ENCODE measurements around the gene TBC1D22A. TPM values are rescaled to one million over a fixed set of nuclear protein-coding genes. Genes with fewer than 3 reads are reported as not detected.

The TBC1D22A gene
- polyA plus RNA-seq, 4 donors = 17.7 to 26.4 (median 21.0) TPM

DNA sequence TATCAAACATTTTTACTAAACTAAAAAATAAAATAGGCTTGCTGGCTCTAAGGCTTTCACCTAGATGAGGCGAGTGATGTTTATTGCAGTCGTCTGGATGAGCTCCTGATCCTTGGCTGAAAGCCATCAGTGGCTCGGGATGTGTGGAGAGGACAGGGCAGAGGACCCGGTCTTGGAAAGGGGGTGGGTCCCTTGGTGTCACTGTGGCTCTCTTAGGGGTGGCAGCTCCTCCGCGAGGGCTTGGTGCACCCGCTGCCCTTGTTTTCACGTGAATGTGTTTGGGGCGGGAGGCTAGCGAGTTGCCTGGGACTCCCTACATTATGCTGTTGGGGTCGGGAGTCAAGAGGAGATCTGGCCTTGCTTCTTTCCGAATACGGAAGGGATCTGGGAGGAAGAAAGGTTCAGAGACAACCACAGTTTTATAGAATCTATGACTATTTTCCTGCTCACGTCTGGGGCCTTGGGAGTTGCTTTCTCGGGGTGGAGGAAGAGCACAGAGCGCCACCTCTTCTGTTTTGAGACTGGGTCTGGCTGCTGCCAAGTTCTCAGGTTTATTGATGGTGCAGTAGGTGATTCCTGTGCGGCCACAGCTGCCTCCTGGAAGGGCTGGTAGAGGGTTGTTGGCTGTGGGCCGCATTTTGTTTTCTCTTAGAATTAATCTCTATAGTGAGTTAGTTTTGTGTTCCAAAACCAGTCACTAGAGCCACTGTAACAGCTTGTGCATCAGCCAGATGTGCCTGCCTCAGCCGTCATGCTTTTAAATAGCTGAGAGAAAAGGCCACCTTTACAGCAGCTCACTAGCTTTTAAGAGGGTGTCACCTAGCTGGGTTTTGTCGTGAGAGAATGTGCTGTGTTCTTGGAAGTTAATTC is 12.8 kb downstream of the TBC1D22A start:
- Histone ChIP-seq H3K4me1 (ENCODE audit: control insufficient read depth in 3 of 3, insufficient read depth in 2 of 3, low read depth in 1 of 3, low read length in 2 of 3) (peaks cover 0 to 33% (median 20%) of the 10 kb centered on the region in 3 donors), H3K36me3 (ENCODE audit: control insufficient read depth in 3 of 3, insufficient read depth in 2 of 3, low read depth in 1 of 3, low read length in 3 of 3) (peaks cover 0 to 31% (median 0%) of the 10 kb centered on the region in 3 donors), H3K27me3 (ENCODE audit: control insufficient read depth in 3 of 3, insufficient read depth in 3 of 3, low read length in 3 of 3) (no peaks in the 10 kb centered on the region), H3K4me3 (ENCODE audit: low read depth in 1 of 3, low read length in 3 of 3) (no peak overlapping the region), H3K27ac (ENCODE audit: low read depth in 1 of 3, low read length in 2 of 3) (peak overlapping the region; percentile 24 to 89 (median 73)), H3K9me3 (ENCODE audit: control insufficient read depth in 2 of 2, insufficient read depth in 1 of 2, low read depth in 1 of 2, low read length in 1 of 2) (no peaks in the 10 kb centered on the region)
- peak in 1 of 2 donors; percentile 30 for DNase-seq
- no peak for FAIRE-seq
- 66 to 68% (median 67%) methylated on average over 20 of the region's 20 CpGs for WGBS, 3 donors

DNA sequence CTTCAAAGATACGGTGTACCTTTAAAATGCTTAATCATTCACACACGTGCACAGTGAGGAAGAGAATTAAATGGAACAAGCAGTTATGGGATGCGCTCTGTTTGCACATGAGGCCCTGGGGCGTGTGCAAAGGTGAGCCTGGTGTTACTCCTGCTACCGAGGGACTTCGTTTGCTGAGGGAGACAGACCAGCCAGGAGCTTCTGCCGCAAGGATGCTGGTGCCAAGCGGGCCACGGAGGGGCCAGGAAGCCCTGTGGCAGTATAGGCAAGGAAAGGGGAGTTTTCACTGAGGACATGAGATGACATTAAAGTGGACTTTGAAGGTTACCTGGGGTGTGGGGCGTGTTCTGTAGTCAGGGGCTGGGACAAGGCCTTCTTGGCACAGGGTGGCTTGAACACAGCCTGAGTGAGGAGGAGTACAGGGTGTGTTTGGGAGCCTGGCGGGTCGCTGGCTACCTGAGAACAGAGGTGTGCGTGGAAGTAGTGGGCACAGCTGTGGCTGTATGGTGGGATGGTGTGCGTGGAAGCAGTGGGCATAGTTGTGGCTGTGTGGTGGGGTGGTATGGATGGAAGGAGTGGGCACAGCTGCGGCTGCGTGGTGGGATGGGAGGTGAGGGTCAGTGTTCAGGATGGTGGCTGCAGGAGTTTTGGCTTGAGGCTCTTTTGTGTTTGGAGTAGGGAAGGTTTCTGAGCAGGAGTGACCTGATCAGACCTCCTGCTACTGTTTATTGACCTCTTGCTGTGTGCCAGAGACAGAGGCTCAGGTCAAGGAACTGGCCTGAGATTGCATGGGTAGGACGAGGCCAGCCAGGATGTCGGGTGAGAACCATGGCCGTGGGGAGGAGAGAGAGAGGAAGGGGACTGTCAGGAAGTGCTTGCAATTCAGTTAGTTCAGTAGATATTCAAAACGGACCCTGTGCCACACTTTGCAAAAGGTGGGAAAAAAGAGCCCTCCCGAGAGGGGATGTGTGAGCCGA is 13.7 kb downstream of the TBC1D22A start:
- FAIRE-seq = no peak

DNA sequence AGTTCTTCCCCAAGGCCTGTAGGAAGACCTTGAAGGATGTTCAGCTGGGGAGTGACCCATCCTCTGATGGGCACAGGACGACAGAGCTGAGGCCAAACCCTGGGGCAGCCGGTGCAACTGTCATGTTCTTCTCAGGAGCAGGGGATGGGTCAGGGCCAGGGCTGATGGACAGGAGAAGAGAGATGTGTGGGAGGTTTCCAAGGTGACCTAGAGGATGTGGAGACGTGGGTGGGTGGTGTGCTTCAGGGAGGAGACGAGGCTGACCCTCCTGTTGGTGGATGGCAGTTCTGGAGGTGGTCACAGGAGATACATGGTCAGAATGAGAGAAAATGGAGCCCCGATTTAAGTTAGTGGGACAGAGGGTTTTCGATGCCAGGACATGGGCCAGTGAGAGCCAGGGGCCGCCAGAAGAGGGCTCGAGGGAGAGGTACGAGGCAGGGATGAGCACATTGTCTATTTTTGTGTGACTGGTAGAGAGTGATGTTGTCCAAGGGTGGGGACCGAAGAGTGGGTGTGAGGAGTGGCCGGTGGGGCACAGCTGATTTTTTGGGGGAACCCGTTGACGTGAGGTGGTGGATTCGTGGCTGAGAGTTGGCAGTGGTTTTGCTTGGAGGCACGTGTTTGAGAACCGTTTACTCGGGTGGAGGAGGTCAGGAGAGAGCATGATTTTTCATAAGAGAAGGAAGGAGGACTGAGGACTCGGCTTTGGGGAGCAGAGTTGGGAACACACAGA is 14.6 kb downstream of the TBC1D22A start:
- H3K4me1 ChIP-seq (ENCODE audit: control insufficient read depth in 3 of 3, insufficient read depth in 2 of 3, low read depth in 1 of 3, low read length in 2 of 3) = peaks cover 0 to 33% (median 20%) of the 10 kb centered on the region in 3 donors
- 69 to 82% (median 72%) methylated on average over 18 of the region's 18 CpGs for WGBS, 3 donors
- no peaks in the 10 kb centered on the region for H3K9me3 ChIP-seq (ENCODE audit: control insufficient read depth in 2 of 2, insufficient read depth in 1 of 2, low read depth in 1 of 2, low read length in 1 of 2)
- H3K4me3 ChIP-seq (ENCODE audit: low read depth in 1 of 3, low read length in 3 of 3) = no peak overlapping the region
- no peak for DNase-seq
- no peaks in the 10 kb centered on the region for H3K27me3 ChIP-seq (ENCODE audit: control insufficient read depth in 3 of 3, insufficient read depth in 3 of 3, low read length in 3 of 3)
- H3K36me3 ChIP-seq (ENCODE audit: control insufficient read depth in 3 of 3, insufficient read depth in 2 of 3, low read depth in 1 of 3, low read length in 3 of 3) = peaks cover 0 to 32% (median 0%) of the 10 kb centered on the region in 3 donors
- peak overlapping the region in 1 of 3 donors; percentile 52 for H3K27ac ChIP-seq (ENCODE audit: low read depth in 1 of 3, low read length in 2 of 3)
- FAIRE-seq = no peak

More for the DNA sequence above, 13.7 kb downstream of the TBC1D22A start:
- peaks cover 0 to 29% (median 0%) of the 10 kb centered on the region in 3 donors for H3K36me3 ChIP-seq (ENCODE audit: control insufficient read depth in 3 of 3, insufficient read depth in 2 of 3, low read depth in 1 of 3, low read length in 3 of 3)
- H3K27ac ChIP-seq (ENCODE audit: low read depth in 1 of 3, low read length in 2 of 3) = peak overlapping the region in 2 of 3 donors; percentile 73 to 89
- no peaks in the 10 kb centered on the region for H3K27me3 ChIP-seq (ENCODE audit: control insufficient read depth in 3 of 3, insufficient read depth in 3 of 3, low read length in 3 of 3)
- 72 to 75% (median 74%) methylated on average over 22 of the region's 22 CpGs for WGBS, 3 donors
- DNase-seq = peak; percentile 19 to 70
- H3K9me3 ChIP-seq (ENCODE audit: control insufficient read depth in 2 of 2, insufficient read depth in 1 of 2, low read depth in 1 of 2, low read length in 1 of 2) = no peaks in the 10 kb centered on the region
- H3K4me1 ChIP-seq (ENCODE audit: control insufficient read depth in 3 of 3, insufficient read depth in 2 of 3, low read depth in 1 of 3, low read length in 2 of 3) = peaks cover 0 to 33% (median 20%) of the 10 kb centered on the region in 3 donors
- no peak overlapping the region for H3K4me3 ChIP-seq (ENCODE audit: low read depth in 1 of 3, low read length in 3 of 3)

DNA sequence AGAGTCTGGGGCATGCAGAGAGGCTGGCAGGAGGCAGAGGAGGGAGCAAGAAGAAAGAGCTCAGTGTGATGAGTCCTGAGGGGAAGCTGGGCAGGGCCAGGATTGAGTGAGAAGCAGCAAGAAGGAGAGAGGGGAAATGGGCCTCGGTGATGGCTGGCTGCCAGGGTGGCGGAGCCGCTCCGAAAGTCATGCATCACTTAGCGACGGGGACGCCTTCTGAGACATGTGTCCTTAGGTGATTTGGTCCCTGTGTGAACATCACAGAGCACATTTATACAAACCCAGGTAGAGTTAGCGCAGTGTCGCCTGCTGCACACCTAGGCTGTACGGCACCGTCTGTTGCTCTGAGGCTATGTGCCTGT is 15.1 kb downstream of the TBC1D22A start:
- no peak for FAIRE-seq
- WGBS, 3 donors = 71 to 90% (median 87%) methylated on average over 11 of the region's 11 CpGs
- H3K4me1 ChIP-seq (ENCODE audit: control insufficient read depth in 3 of 3, insufficient read depth in 2 of 3, low read depth in 1 of 3, low read length in 2 of 3) = peaks cover 0 to 33% (median 20%) of the 10 kb centered on the region in 3 donors

DNA sequence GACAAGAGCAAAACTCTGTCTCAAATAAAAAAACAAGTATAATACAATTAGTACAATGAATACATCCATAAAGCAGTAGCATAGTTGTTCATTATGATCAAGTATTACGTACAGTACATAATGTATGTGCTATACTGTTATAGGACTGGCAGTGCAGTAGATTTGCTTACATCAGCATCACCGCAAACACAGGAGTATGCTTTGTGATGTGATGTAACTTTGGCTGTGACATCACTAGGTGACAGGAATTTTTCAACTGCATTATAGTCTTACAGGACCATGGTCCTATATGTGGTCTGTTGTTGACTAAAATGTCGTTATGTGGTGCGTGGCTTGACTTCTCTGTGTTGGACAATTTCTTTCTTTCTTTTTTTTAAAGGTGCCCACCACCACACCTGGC is 16.6 kb downstream of the TBC1D22A start:
- Histone ChIP-seq H3K9me3 (ENCODE audit: control insufficient read depth in 2 of 2, insufficient read depth in 1 of 2, low read depth in 1 of 2, low read length in 1 of 2) (no peaks in the 10 kb centered on the region), H3K27me3 (ENCODE audit: control insufficient read depth in 3 of 3, insufficient read depth in 3 of 3, low read length in 3 of 3) (no peaks in the 10 kb centered on the region), H3K27ac (ENCODE audit: low read depth in 1 of 3, low read length in 2 of 3) (no peak overlapping the region), H3K4me3 (ENCODE audit: low read depth in 1 of 3, low read length in 3 of 3) (no peak overlapping the region), H3K4me1 (ENCODE audit: control insufficient read depth in 3 of 3, insufficient read depth in 2 of 3, low read depth in 1 of 3, low read length in 2 of 3) (peaks cover 0 to 24% (median 19%) of the 10 kb centered on the region in 3 donors), H3K36me3 (ENCODE audit: control insufficient read depth in 3 of 3, insufficient read depth in 2 of 3, low read depth in 1 of 3, low read length in 3 of 3) (peaks cover 0 to 27% (median 0%) of the 10 kb centered on the region in 3 donors)
- 97 to 100% (median 97%) methylated on average over 4 of the region's 4 CpGs for WGBS, 3 donors
- no peak for FAIRE-seq
- DNase-seq = no peak

More for the DNA sequence above, 15.1 kb downstream of the TBC1D22A start:
- peaks cover 0 to 34% (median 0%) of the 10 kb centered on the region in 3 donors for H3K36me3 ChIP-seq (ENCODE audit: control insufficient read depth in 3 of 3, insufficient read depth in 2 of 3, low read depth in 1 of 3, low read length in 3 of 3)
- H3K27me3 ChIP-seq (ENCODE audit: control insufficient read depth in 3 of 3, insufficient read depth in 3 of 3, low read length in 3 of 3) = no peaks in the 10 kb centered on the region
- no peak overlapping the region for H3K4me3 ChIP-seq (ENCODE audit: low read depth in 1 of 3, low read length in 3 of 3)
- no peak for DNase-seq
- peak overlapping the region in 1 of 3 donors; percentile 5 for H3K27ac ChIP-seq (ENCODE audit: low read depth in 1 of 3, low read length in 2 of 3)
- H3K9me3 ChIP-seq (ENCODE audit: control insufficient read depth in 2 of 2, insufficient read depth in 1 of 2, low read depth in 1 of 2, low read length in 1 of 2) = no peaks in the 10 kb centered on the region

DNA sequence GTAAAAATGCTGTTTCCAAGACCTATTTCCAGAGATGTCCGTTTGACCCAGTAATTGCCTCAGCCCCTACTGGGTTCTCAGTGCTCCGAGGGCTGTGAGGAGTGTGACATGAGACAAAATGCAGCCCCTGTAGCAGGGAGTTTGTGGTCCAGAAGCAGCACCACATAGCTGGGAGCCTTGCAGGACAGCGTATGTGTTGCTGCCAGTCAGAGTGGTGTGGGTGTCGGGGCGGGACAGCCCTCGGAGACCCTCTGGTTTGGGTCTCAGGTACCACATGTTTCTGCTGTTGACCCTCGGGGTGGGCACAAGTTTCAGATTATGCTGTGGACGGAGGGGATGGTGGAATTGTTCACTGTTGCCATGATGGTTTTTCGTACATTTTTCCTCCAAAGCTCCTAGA is 17.2 kb downstream of the TBC1D22A start:
- FAIRE-seq = no peak
- H3K4me3 ChIP-seq (ENCODE audit: low read depth in 1 of 3, low read length in 3 of 3) = no peak overlapping the region
- H3K9me3 ChIP-seq (ENCODE audit: control insufficient read depth in 2 of 2, insufficient read depth in 1 of 2, low read depth in 1 of 2, low read length in 1 of 2) = no peaks in the 10 kb centered on the region
- H3K4me1 ChIP-seq (ENCODE audit: control insufficient read depth in 3 of 3, insufficient read depth in 2 of 3, low read depth in 1 of 3, low read length in 2 of 3) = peaks cover 0 to 18% (median 14%) of the 10 kb centered on the region in 3 donors
- H3K27ac ChIP-seq (ENCODE audit: low read depth in 1 of 3, low read length in 2 of 3) = no peak overlapping the region
- H3K36me3 ChIP-seq (ENCODE audit: control insufficient read depth in 3 of 3, insufficient read depth in 2 of 3, low read depth in 1 of 3, low read length in 3 of 3) = peaks cover 0 to 24% (median 0%) of the 10 kb centered on the region in 3 donors
- no peaks in the 10 kb centered on the region for H3K27me3 ChIP-seq (ENCODE audit: control insufficient read depth in 3 of 3, insufficient read depth in 3 of 3, low read length in 3 of 3)
- 92 to 96% (median 93%) methylated on average over 9 of the region's 9 CpGs for WGBS, 3 donors
- DNase-seq = no peak

DNA sequence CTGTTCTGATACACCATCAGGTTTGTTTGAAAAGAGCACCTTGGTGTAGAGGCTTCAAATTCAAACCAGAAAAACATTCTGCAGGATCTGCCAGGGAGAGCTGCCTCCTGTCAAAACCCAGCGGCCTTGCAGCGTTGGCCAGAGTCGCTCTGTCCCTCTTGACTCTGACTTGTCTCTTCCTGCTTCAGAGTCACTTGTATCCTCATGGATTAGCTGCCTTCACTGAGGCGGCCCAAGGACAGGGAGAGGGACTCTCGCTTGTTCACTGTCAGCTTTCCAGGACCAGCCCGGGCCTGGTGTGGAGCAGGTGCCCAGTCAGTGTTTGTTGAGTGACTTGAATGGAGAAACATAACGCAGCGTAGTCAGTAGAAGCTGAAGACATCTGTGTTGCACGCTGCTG is 18.0 kb downstream of the TBC1D22A start:
- no peak overlapping the region for H3K27ac ChIP-seq (ENCODE audit: low read depth in 1 of 3, low read length in 2 of 3)
- DNase-seq = no peak
- no peak for FAIRE-seq
- H3K4me1 ChIP-seq (ENCODE audit: control insufficient read depth in 3 of 3, insufficient read depth in 2 of 3, low read depth in 1 of 3, low read length in 2 of 3) = peaks cover 0 to 10% (median 7%) of the 10 kb centered on the region in 3 donors
- peaks cover 0 to 22% (median 0%) of the 10 kb centered on the region in 3 donors for H3K36me3 ChIP-seq (ENCODE audit: control insufficient read depth in 3 of 3, insufficient read depth in 2 of 3, low read depth in 1 of 3, low read length in 3 of 3)
- WGBS, 3 donors = 82 to 92% (median 87%) methylated on average over 9 of the region's 9 CpGs
- no peak overlapping the region for H3K4me3 ChIP-seq (ENCODE audit: low read depth in 1 of 3, low read length in 3 of 3)
- no peaks in the 10 kb centered on the region for H3K27me3 ChIP-seq (ENCODE audit: control insufficient read depth in 3 of 3, insufficient read depth in 3 of 3, low read length in 3 of 3)
- H3K9me3 ChIP-seq (ENCODE audit: control insufficient read depth in 2 of 2, insufficient read depth in 1 of 2, low read depth in 1 of 2, low read length in 1 of 2) = no peaks in the 10 kb centered on the region
